OCI-LY3 (cell line): Measurements from ENCODE around the gene KLC1.

ENCODE experiments used
- H2AFZ ChIP-seq: fragments of 200-600, 300-600 bp; shearing (Covaris generic); 2 replicates; pipeline ENCODE4 v1.6.0; 2014; ENCODE audit warnings: antibody characterized with exemption, low read depth, low read length
- H3K27ac ChIP-seq: fragments of 200-600, 300-600 bp; sonication (generic); 2 replicates; pipeline ENCODE4 v1.5.1; 2014; ENCODE audit warnings: mild to moderate bottlenecking, low read length, moderate library complexity, mixed read lengths
- H3K27me3 ChIP-seq: fragments of 200-600, 300-600 bp; sonication (generic); 2 replicates; pipeline ENCODE4 v1.6.1; 2014; ENCODE audit warnings: low read depth, low read length, mixed read lengths
- H3K36me3 ChIP-seq: fragments of 200-600, 300-600 bp; sonication (generic); replicated peaks from 2 replicates; pipeline ENCODE3; 2014; ENCODE audit warnings: low read depth, low read length, mixed read lengths
- H3K4me1 ChIP-seq: fragments of 300-600, 200-600 bp; sonication (generic); 2 replicates; pipeline ENCODE4 v1.6.1; 2014; ENCODE audit warnings: low read length, mixed read lengths
- H3K4me2 ChIP-seq: fragments of 200-600, 300-600 bp; sonication (generic); 2 replicates; pipeline ENCODE4 v1.6.1; 2014; ENCODE audit warnings: low read length, mixed read lengths
- H3K4me3 ChIP-seq: fragments of 300-600, 200-600 bp; sonication (generic); 2 replicates; pipeline ENCODE4 v1.5.1; 2014; ENCODE audit warnings: antibody characterized with exemption, mild to moderate bottlenecking, low read length, moderate library complexity
- H3K79me2 ChIP-seq: fragments of 300-600, 200-600 bp; shearing (Covaris generic); 2 replicates; pipeline ENCODE4 v1.6.1; 2014; ENCODE audit warnings: mild to moderate bottlenecking, low read length, mixed read lengths
- H3K9ac ChIP-seq: fragments of 300-600, 200-600 bp; shearing (Covaris generic); 2 replicates; pipeline ENCODE4 v1.6.0; 2014; ENCODE audit warnings: mild to moderate bottlenecking, low read length, moderate library complexity
- H3K9me3 ChIP-seq: fragments of 200-600, 300-600 bp; shearing (Covaris generic); 2 replicates; pipeline ENCODE4 v1.6.1; 2014; ENCODE audit warnings: low read length, mixed read lengths; ENCODE audit not compliant: insufficient read depth
- H4K20me1 ChIP-seq: fragments of 200-600, 300-600 bp; sonication (generic); 2 replicates; pipeline ENCODE4 v1.6.1; 2016; ENCODE audit warnings: low read length, mixed read lengths; ENCODE audit not compliant: insufficient read depth
- EZH2phosphoT487 ChIP-seq: fragments of 200-600 bp; shearing (Covaris generic); IDR thresholded peaks from 2 replicates; pipeline ENCODE4 v1.6.1; 2018; ENCODE audit warnings: antibody characterized with exemption, mixed run types, low read depth
- TF ChIP-seq, protein P1 (sequence below): fragments of 200-600, 300-600 bp; sonication (generic); IDR thresholded peaks from 2 replicates; pipeline ENCODE4 v1.5.1; 2014; ENCODE audit warnings: antibody characterized with exemption, low read length, low read depth

Gene KLC1

DNA sequence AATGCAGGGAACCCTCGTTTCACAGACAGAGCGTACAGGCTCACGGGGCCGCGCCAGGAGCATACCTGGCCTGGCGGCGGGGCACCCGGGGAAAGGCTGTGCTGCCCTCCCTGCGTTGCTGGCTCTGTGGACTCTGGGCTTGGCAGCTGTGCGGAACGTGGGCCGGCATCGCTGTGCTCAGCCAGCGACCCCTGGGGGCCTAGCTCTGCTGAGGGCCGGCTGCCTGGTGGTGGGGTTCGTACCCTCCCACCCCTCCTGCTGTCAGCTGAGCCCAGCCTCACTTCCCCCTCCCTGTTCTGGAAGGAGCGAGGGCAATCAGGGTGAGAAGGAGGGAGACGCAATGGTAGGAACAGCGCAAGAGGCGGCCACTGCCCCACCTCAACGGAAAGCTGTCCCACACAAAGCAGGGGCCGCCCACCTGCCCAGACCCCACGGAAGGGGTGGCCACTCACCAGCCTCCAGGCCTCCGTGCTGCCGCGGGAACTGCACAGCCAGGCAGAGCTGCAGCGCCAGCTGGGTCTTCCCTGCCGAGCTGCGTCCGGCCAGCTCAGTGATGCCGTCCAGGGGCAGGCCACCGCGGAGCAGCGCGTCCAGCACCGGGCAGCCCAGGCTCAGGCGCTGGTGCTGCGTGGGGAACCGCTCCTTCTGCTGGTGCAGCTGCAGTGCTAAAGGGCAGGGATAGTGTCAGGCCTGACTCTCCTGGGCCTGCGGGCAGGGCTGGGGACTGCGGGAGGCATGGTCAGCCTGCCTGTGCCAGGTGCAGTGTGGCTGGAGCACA is 77.7 kb downstream of the KLC1 start:
- no peak overlapping the region for H3K4me2 ChIP-seq
- H3K36me3 ChIP-seq = peaks cover 66% of the 10 kb centered on the region
- H3K27ac ChIP-seq = no peak overlapping the region

DNA sequence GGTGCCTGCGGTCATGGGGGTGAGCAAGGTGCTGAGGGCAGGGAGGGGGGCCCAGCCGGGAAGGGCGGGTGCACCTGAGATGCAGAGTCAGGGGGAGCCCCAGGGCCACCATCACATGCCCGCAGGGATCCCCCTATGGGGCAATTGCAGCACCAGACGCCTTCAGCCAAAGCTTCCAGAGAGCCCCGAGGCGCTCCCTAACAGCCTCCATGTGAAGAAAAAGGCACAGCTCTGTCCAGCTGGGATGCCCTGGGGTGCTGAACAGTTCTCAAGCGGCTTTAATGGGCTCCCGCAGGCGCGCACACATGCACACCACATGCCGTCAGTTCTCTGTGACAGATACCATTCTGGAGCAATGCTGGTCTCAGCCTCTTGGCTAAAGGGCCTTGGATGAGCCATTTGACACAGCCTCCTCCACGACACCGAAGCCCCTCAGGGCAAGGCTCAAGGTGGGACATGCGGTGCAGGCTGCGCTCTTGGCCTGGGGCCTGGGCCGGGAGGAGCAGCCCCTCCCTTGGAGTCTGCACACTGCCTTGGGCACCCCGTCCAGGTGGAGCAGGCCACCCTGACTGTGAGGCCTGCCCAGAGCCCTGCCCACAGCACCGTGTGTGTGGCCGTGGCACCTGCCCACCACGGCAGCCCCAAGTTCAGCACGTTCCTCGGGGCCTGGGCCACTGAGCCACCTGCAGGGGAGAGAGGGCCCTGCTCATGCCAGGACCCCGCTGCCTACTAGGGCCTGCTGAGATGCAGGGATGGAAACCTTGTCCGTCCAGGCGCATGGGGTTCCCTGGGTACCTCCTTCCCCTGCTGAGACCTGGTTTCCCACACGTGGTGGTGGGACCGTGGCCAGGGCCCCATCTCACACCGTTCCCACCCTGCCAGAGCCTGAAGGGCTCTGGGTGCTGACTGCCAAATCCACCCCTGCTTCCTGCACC is 78.6 kb downstream of the KLC1 start:
- H3K9ac ChIP-seq = no peak overlapping the region
- no peak overlapping the region for H2AFZ ChIP-seq
- peaks cover 59% of the 10 kb centered on the region for H3K36me3 ChIP-seq
- no peak overlapping the region for H3K4me3 ChIP-seq
- peaks cover 2% of the 10 kb centered on the region; the same call in 1 of the 2 replicates for H3K4me1 ChIP-seq
- H3K9me3 ChIP-seq = no peaks in the 10 kb centered on the region
- no peaks in the 10 kb centered on the region; the same call in none of the 2 replicates for H4K20me1 ChIP-seq
- peaks cover 7% of the 10 kb centered on the region for H3K79me2 ChIP-seq
- no peak overlapping the region for H3K27ac ChIP-seq
- TF ChIP-seq, protein P1, sequence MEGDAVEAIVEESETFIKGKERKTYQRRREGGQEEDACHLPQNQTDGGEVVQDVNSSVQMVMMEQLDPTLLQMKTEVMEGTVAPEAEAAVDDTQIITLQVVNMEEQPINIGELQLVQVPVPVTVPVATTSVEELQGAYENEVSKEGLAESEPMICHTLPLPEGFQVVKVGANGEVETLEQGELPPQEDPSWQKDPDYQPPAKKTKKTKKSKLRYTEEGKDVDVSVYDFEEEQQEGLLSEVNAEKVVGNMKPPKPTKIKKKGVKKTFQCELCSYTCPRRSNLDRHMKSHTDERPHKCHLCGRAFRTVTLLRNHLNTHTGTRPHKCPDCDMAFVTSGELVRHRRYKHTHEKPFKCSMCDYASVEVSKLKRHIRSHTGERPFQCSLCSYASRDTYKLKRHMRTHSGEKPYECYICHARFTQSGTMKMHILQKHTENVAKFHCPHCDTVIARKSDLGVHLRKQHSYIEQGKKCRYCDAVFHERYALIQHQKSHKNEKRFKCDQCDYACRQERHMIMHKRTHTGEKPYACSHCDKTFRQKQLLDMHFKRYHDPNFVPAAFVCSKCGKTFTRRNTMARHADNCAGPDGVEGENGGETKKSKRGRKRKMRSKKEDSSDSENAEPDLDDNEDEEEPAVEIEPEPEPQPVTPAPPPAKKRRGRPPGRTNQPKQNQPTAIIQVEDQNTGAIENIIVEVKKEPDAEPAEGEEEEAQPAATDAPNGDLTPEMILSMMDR = no peak
- no peak for TF ChIP-seq EZH2phosphoT487
- H3K4me2 ChIP-seq = no peak overlapping the region
- H3K27me3 ChIP-seq = no peaks in the 10 kb centered on the region

More for the DNA sequence above, 77.7 kb downstream of the KLC1 start:
- Histone ChIP-seq H3K4me1 (peaks cover 11% of the 10 kb centered on the region), H3K9ac (no peak overlapping the region), H3K4me3 (no peak overlapping the region), H3K27me3 (no peaks in the 10 kb centered on the region), H4K20me1 (peaks cover 7% of the 10 kb centered on the region), H2AFZ (no peak overlapping the region), H3K9me3 (no peaks in the 10 kb centered on the region), H3K79me2 (no peaks in the 10 kb centered on the region; the same call in 1 of the 2 replicates)
- TF ChIP-seq EZH2phosphoT487 = no peak
- TF ChIP-seq, protein P1 = no peak

DNA sequence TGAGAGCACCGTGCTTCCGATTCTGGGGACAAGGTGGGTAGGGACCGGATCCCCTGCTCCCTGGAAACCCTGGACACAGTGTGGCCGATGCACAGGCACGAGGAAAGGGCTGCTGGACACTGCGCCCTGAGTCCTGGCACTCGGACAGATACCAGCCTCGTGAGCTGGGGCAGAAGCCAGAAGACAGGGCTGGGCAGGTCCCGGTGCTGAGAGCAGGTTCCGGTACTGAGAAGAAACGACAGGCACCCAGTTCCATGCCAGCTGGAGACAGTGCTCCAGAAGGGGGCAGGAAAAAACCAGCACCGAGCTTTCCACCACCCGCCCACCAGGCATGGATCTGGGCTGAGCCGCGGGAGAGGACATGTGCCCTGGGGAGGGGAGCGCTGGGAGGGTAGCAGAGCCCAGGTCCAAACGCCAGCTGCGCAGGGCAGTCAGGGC is 79.8 kb downstream of the KLC1 start:
- no peak overlapping the region for H3K9ac ChIP-seq
- peaks cover 2% of the 10 kb centered on the region for H3K4me1 ChIP-seq
- H4K20me1 ChIP-seq = peaks cover 1% of the 10 kb centered on the region
- H3K9me3 ChIP-seq = no peaks in the 10 kb centered on the region
- H2AFZ ChIP-seq = no peak overlapping the region
- no peak overlapping the region for H3K27ac ChIP-seq
- no peak for TF ChIP-seq EZH2phosphoT487
- TF ChIP-seq, protein P1 = no peak
- H3K79me2 ChIP-seq = peaks cover 18% of the 10 kb centered on the region
- H3K4me3 ChIP-seq = no peak overlapping the region
- H3K27me3 ChIP-seq = no peaks in the 10 kb centered on the region
- peaks cover 52% of the 10 kb centered on the region for H3K36me3 ChIP-seq
- no peak overlapping the region for H3K4me2 ChIP-seq

DNA sequence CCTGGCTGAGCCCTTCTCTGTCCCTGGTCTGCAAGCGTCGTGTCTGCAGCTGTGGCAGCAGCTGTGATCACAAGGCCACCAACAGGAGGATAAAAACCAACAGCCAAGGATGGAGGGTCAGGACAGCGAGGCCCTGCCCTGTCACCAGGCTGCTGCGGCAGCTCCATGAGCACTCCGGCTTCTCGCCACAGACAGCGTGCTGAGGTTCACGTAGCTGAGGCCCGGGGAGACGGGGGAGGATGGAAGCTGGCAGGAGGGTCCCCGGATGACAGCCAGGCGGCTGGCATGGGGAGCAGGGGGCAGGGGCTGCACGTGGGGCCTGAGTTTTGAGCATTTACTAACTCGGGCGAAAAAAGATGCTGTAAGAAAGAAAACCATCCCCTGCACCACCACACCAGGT is 80.8 kb downstream of the KLC1 start:
- H3K79me2 ChIP-seq = peaks cover 29% of the 10 kb centered on the region
- peaks cover 48% of the 10 kb centered on the region for H3K36me3 ChIP-seq
- peaks cover 9% of the 10 kb centered on the region for H3K4me1 ChIP-seq
- H4K20me1 ChIP-seq = peaks cover 2% of the 10 kb centered on the region
- no peak overlapping the region for H2AFZ ChIP-seq
- no peak overlapping the region for H3K9ac ChIP-seq
- H3K9me3 ChIP-seq = no peaks in the 10 kb centered on the region
- no peak overlapping the region for H3K4me3 ChIP-seq
- no peaks in the 10 kb centered on the region for H3K27me3 ChIP-seq
- H3K4me2 ChIP-seq = no peak overlapping the region
- TF ChIP-seq, protein P1 = no peak
- TF ChIP-seq EZH2phosphoT487 = no peak
- no peak overlapping the region for H3K27ac ChIP-seq
